Raji (cell line): ENCODE data around the gene CA10.

Experiments
- POLR2A ChIP-seq: IDR thresholded peaks from 2 replicates; pipeline ENCODE4 v1.6.1; 2011; ENCODE audit warnings: low read depth, low read length, control low read depth; ENCODE audit not compliant: insufficient read depth

Gene CA10

GRCh38 chr17:51709694-51710633 lies 448.6 kb downstream of the CA10 start:
- TF ChIP-seq POLR2A = no peak

- TF ChIP-seq POLR2A = no peak
Measured at GRCh38 chr17:51707216-51707615, 451.3 kb downstream of the CA10 start.

GRCh38 chr17:51706093-51706492 lies 452.4 kb downstream of the CA10 start:
- no peak for TF ChIP-seq POLR2A

GRCh38 chr17:51703361-51704341 lies 454.9 kb downstream of the CA10 start:
- no peak for TF ChIP-seq POLR2A

- TF ChIP-seq POLR2A = no peak
Measured at GRCh38 chr17:51702963-51703360, 455.6 kb downstream of the CA10 start.

DNA sequence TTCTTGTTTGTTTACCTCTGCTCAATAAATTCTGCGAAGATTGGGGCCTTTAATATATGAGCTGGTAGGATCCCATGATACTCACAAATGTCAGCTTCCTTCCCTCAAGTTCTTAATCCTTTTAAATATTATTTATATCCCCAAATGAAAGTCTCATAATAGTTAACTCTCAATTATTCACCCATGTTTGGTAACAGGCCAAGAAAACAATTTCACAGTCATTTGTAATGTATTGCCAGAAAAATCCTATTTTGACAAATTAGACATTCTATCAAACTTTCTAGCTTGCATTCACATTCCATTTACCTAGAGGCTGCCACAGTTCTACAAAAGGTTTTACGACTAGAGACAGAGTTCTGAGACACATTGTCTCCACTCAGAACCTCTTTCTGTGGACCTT lies 457.0 kb downstream of the CA10 start:
- TF ChIP-seq POLR2A = no peak

DNA sequence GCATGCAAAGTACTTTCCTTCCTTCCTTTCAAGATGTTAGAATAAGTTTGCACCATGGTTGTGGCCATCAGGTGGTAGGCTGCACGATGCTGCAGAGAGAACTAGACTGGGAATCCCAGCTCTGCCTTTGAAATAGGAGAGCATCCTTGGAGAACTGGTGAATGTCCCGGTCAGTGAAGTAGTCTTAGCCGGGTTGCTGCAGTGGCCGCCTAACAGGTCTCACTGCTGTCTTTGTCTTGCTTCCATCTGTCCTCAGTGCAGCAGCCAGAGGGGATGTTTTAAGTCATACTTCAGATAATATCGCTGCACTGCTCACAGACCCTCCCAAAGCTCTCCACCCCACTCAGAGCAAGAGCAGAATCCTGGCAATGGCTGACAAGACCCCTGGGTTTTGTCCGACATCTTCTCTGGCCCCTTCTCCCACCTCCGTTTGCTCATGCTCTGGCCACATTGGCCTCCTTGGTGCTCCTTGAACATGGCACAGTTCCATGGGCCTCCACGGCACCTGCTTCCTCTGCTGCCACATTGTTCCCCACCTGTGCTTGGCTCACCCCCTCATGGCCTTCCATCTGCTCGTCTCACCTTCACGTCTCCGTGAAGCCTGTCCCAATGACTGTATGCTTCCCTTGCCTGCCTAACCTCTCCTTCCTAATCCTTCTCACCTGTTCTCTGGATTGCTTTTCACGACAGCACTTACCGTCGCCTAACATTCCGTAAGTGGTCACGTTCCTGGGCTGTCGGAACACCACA lies 458.3 kb downstream of the CA10 start:
- no peak for TF ChIP-seq POLR2A

DNA sequence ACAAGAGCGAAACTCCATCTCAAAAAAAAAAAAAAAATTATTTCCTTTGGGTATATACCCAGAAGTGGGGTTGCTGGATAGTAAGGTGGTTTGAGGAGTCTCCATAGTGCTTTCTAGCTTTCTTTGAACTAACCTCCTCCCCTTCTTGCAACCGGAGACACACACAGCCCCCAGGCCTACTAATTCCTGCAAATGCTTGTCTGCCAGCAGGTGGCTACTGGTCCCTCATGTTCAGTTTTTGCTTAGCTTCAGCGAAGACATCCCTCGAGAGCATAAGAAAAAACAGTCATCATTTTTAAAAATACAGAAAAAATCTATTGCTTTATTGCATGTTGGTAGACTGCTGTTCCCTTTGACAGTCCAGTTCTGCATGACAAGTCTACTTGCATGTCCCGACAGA lies 459.2 kb downstream of the CA10 start:
- TF ChIP-seq POLR2A = no peak

DNA sequence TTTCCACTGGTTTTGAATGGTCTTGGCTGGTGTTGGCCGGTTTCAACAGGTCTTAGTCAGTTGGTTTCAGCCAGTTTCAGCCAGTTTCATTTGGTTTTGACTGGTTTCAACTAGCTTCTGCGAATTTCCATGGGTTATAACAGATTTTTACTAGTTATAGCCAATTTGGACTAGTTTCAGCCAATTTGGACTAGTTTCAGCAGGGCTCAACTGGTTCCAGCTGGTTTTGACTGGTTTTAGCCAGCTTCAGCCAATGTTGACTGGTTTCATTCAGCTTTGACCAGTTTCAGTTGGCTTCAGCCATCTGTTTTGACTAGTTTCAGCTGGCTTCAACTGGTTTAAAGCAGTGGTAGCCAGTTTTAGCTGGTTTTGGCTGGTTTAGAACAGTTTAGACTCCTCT lies 465.6 kb downstream of the CA10 start:
- TF ChIP-seq POLR2A = no peak

DNA sequence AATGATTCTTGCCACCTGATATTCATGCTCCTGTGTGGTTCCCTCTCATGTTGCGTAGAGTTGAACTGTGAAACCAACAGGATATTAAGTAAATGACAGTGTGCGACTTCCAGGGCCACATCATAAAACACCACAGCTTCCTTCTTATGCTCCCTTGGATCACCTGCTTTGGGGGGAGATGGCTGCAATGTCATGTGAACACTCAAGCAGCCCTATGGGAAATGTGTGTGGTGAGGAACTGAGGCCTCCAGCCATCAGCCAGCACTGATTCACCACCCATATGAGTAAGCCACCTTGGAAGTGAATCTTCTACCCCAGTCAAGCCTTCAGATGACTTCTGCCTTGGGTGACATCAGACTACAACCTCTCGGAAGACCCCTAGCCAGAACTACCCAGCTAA lies 470.6 kb downstream of the CA10 start:
- TF ChIP-seq POLR2A = no peak

DNA sequence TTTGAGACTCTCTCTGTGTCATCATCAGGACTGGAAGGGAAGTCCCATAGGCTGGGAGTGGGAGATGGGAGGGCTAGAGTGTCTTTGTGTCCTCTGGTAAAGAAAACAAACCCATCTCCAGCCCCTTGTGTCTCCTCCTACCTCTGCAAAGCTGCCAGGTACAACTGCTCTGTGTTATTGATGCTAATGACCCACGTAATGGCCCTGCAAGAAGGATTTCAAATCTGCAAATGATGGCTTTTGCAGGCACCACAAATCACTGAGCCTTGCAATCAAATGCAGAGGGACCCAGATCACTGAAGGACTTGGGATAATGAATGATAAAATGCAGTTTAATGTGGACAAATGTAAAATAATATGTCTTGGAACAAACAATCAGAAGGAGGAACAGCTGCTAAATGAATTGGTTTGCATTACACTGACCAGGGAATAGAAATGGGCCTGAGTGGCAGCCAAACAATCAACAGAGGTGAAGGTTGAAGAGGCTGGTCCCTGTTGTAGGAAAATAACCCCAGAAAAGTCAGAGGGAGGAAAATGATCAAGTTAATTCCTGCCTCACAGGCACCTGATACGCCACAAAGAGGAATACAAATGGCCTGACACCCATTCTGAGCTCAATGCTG lies 473.1 kb downstream of the CA10 start:
- no peak for TF ChIP-seq POLR2A

GRCh38 chr17:51684214-51684613 lies 474.3 kb downstream of the CA10 start:
- TF ChIP-seq POLR2A = no peak

GRCh38 chr17:51683291-51683690 lies 475.2 kb downstream of the CA10 start:
- TF ChIP-seq POLR2A = no peak

DNA sequence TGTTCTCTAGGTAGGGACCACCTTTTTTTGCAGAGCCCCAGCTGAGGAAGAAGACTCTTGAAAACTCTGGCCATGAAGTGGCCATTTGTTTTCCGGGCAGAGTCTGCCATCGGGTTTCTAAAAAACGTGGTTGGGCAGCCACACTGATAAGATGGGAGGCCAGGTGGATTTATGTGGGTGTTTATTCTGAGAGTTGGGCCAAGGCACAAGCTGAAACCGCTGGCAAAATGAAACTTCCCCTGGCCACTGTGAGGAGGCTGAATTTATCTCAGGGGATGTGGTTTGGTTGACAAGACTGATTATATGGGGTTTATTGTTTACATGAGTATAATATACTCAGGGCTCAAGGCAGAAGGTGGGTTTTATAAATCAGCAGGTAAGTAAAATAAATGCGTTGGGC lies 476.4 kb downstream of the CA10 start:
- no peak for TF ChIP-seq POLR2A

GRCh38 chr17:51677875-51678274 lies 480.6 kb downstream of the CA10 start:
- no peak for TF ChIP-seq POLR2A
